Glutamatergic neuron (in vitro differentiated cells): ENCODE measurements around the gene TSPAN17. TPM values are rescaled to one million over a fixed set of nuclear protein-coding genes. Genes with fewer than 3 reads are reported as not detected.

Experiments
- DNase-seq: peaks from one replicate; pipeline ENCODE4 v3.0.0; 2022
- H3K27ac Mint-ChIP-seq: one replicate; pipeline ENCODE4 v1.8.0; 2020; ENCODE audit warnings: mild to moderate bottlenecking, mixed read lengths, inconsistent platforms; ENCODE audit not compliant: unreplicated experiment
- H3K27me3 Mint-ChIP-seq: one replicate; pipeline ENCODE4 v1.8.0; 2020; ENCODE audit warnings: mild to moderate bottlenecking, moderate library complexity, mixed read lengths, inconsistent platforms; ENCODE audit not compliant: unreplicated experiment
- H3K36me3 Mint-ChIP-seq: one replicate; pipeline ENCODE4 v1.8.0; 2020; ENCODE audit warnings: mild to moderate bottlenecking, mixed read lengths, inconsistent platforms; ENCODE audit not compliant: unreplicated experiment
- H3K4me1 Mint-ChIP-seq: one replicate; pipeline ENCODE4 v1.8.0; 2020; ENCODE audit warnings: mild to moderate bottlenecking, low read depth, mixed read lengths, inconsistent platforms; ENCODE audit not compliant: unreplicated experiment
- H3K4me3 Mint-ChIP-seq: one replicate; pipeline ENCODE4 v1.8.0; 2020; ENCODE audit warnings: mild to moderate bottlenecking, mixed read lengths, inconsistent platforms; ENCODE audit not compliant: unreplicated experiment
- H3K9me3 Mint-ChIP-seq: one replicate; pipeline ENCODE4 v1.8.0; 2020; ENCODE audit warnings: mild to moderate bottlenecking, moderate library complexity, mixed read lengths, inconsistent platforms; ENCODE audit not compliant: unreplicated experiment
- CTCF ChIP-seq: fragments of 200-600 bp; sonication (generic); IDR thresholded peaks from one replicate; pipeline ENCODE4 v1.5.0; 2021; ENCODE audit not compliant: partially characterized antibody, unreplicated experiment
- total RNA-seq: library from RNA; stranded (reverse); fragmentation: NEBNext Ultra II Directional; extraction: Animal tissue kit (Norgen Biotek cat#: 25700); gene quantifications from one replicate; pipeline ENCODE4 v1.2.1, GENCODE V29; 2021; ENCODE audit not compliant: unreplicated experiment

Gene TSPAN17
- total RNA-seq, 1 donor from 2014 or later: 97.2 TPM

GRCh38 chr5:176653401-176654385 is 6.4 kb downstream of the TSPAN17 start:
- Mint-ChIP-seq H3K4me1 (peaks cover 31% of the 10 kb centered on the region), H3K4me3 (peak overlapping the region; percentile 41), H3K27ac (peak overlapping the region; percentile 89), H3K27me3 (peaks cover 18% of the 10 kb centered on the region), H3K36me3 (peaks cover 7% of the 10 kb centered on the region), H3K9me3 (peaks cover 4% of the 10 kb centered on the region)
- peak; percentile 59 for DNase-seq
- no peak for TF ChIP-seq CTCF

- Mint-ChIP-seq H3K4me1 (peaks cover 26% of the 10 kb centered on the region), H3K4me3 (no peak overlapping the region), H3K36me3 (peaks cover 7% of the 10 kb centered on the region), H3K9me3 (peaks cover 4% of the 10 kb centered on the region), H3K27ac (no peak overlapping the region), H3K27me3 (peaks cover 15% of the 10 kb centered on the region)
- TF ChIP-seq CTCF: no peak
- no peak for DNase-seq
These were observed 7.6 kb downstream of the TSPAN17 start for GRCh38 chr5:176654856-176655255.

DNA sequence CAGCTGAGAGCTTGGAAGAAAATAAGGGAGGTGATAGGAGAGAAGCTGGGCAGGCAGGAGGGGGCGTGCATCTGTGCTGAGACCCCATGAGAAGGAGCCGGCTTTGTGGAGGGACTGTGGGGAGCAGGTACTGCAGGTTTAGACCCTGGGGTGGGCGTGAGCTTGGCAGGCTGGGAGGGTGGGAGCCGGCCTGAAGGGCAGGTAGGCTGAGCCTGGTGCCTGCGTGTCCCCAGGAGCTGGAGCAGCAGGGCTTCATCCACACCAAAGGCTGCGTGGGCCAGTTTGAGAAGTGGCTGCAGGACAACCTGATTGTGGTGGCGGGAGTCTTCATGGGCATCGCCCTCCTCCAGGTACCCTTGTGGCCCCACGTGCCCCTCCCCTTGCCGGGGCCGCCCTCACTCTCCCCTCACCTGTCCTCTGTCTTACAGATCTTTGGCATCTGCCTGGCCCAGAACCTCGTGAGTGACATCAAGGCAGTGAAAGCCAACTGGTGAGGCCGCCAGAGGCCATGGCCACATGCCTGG is 9.2 kb downstream of the TSPAN17 start:
- TF ChIP-seq CTCF: no peak
- H3K27ac Mint-ChIP-seq: no peak overlapping the region
- DNase-seq: no peak
- H3K4me1 Mint-ChIP-seq: peaks cover 18% of the 10 kb centered on the region
- peaks cover 2% of the 10 kb centered on the region for H3K9me3 Mint-ChIP-seq
- H3K27me3 Mint-ChIP-seq: peaks cover 17% of the 10 kb centered on the region
- peaks cover 7% of the 10 kb centered on the region for H3K36me3 Mint-ChIP-seq
- no peak overlapping the region for H3K4me3 Mint-ChIP-seq

DNA sequence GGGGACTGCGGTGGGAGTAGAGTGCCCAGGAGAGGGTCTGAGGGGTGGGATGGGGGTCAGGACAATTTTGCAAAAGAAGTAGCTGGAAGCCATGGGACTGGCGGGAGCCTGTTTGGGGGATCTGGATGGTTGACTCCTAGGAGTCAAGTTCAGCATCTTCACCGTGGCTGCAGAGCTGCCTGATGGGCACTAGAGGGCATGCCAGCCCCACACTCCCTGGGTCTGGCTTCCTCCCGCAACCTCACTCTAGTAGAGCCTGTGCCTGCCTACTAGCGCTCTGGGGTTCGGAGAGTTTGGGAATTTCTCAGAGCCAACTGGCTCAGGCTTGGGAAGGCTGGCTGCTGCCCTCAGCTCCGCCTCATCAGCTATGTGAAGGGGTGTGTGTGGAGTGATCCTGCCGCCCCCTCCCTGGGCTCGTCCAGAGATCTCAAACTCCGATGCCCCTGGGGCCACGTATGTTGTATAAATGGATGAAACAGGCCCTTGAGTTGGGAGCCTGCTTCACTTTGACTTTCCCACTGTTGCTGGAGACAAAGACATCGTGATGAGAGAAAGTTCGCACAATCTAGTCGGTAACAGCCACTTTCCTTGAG is 10.8 kb downstream of the TSPAN17 start:
- Mint-ChIP-seq H3K4me3 (no peak overlapping the region), H3K4me1 (peaks cover 12% of the 10 kb centered on the region), H3K27ac (no peak overlapping the region), H3K9me3 (peaks cover 2% of the 10 kb centered on the region), H3K27me3 (peaks cover 14% of the 10 kb centered on the region), H3K36me3 (peaks cover 7% of the 10 kb centered on the region)
- TF ChIP-seq CTCF: peak; percentile 83
- DNase-seq: peak; percentile 81
